Urothelium cell line (cell line): ENCODE results near the gene HAND2.

Source experiments
- DNase-seq: peaks from one replicate; pipeline ENCODE4 v3.0.0; 2011; ENCODE audit warnings: low spot score, mixed read lengths
- FAIRE-seq: peaks from 2 replicates; lab custom pipeline; 2011; peaks lifted over from hg19 to GRCh38; lab: Jason Lieb, UNC

HAND2 gene

GRCh38 chr4:173482330-173482931, 47.6 kb downstream of the HAND2 start:
- peak; percentile 62 for FAIRE-seq

GRCh38 chr4:173478913-173479283, 51.1 kb downstream of the HAND2 start:
- DNase-seq: no peak
- FAIRE-seq: no peak

More at GRCh38 chr4:173482330-173482931, 47.6 kb downstream of the HAND2 start:
- DNase-seq: no peak

GRCh38 chr4:173478201-173478912, 51.7 kb downstream of the HAND2 start:
- FAIRE-seq (no peak), DNase-seq (no peak)

GRCh38 chr4:173477016-173477415, 53.0 kb downstream of the HAND2 start:
- no peak for FAIRE-seq
- DNase-seq: no peak
